Calu3 (cell line): ENCODE measurements around the gene BCO2. TPM values are rescaled to one million over a fixed set of nuclear protein-coding genes. Genes with fewer than 3 reads are reported as not detected.
"Not testable (repeated sequence)": the region's sequence is repeated elsewhere in the genome, so short reads cannot be mapped to it uniquely, and the experiment has no call there.

ENCODE experiments used
- BruUV-seq: library from RNA; stranded (reverse); fragments of 400-500 nt; replicated peaks from 2 replicates; lab custom pipeline; 2021; lab: Mats Ljungman, UMichigan
- CTCF ChIA-PET: fragments of 300-600 bp; sonication (Branson Sonifier 250); formaldehyde crosslinking; loops from one replicate; lab custom pipeline; 2022; ENCODE audit warnings: antibody characterized with exemption; lab: Charles Lee
- DNase-seq: peaks from one replicate; pipeline ENCODE4 v3.0.0; 2022
- H3K27ac Mint-ChIP-seq: one replicate; pipeline ENCODE4 v1.8.0; 2022; ENCODE audit warnings: mixed read lengths; ENCODE audit not compliant: unreplicated experiment
- H3K27me3 Mint-ChIP-seq: one replicate; pipeline ENCODE4 v1.8.0; 2022; ENCODE audit warnings: mixed read lengths; ENCODE audit not compliant: unreplicated experiment
- H3K36me3 Mint-ChIP-seq: one replicate; pipeline ENCODE4 v1.8.0; 2022; ENCODE audit warnings: mild to moderate bottlenecking, moderate library complexity, mixed read lengths; ENCODE audit not compliant: insufficient read depth, unreplicated experiment
- H3K4me1 Mint-ChIP-seq: one replicate; pipeline ENCODE4 v1.8.0; 2022; ENCODE audit warnings: mild to moderate bottlenecking, low read depth, mixed read lengths; ENCODE audit not compliant: unreplicated experiment
- H3K4me3 Mint-ChIP-seq: one replicate; pipeline ENCODE4 v1.8.0; 2022; ENCODE audit warnings: mild to moderate bottlenecking, low read depth, moderate library complexity, mixed read lengths; ENCODE audit not compliant: unreplicated experiment
- H3K9me3 Mint-ChIP-seq: one replicate; pipeline ENCODE4 v1.8.0; 2022; ENCODE audit warnings: low read depth, mixed read lengths; ENCODE audit not compliant: unreplicated experiment
- CTCF ChIP-seq: fragments of 200-600 bp; IDR thresholded peaks from one replicate; pipeline ENCODE4 v1.8.0; 2022; ENCODE audit warnings: antibody characterized with exemption; ENCODE audit not compliant: unreplicated experiment
- intact Hi-C: fragments of 100-400 bp; cut with micrococcal nuclease; formaldehyde crosslinking; loops from one replicate; pipeline ENCODE4 v1.10.0; 2022; ENCODE audit not compliant: unreplicated experiment
- total RNA-seq: library from RNA; stranded (reverse); gene quantifications from 2 replicates; pipeline ENCODE4 v1.2.3, GENCODE V29; 2022

BCO2 gene
- total RNA-seq, 1 experiment from 2014 or later = 13.8 TPM

DNA sequence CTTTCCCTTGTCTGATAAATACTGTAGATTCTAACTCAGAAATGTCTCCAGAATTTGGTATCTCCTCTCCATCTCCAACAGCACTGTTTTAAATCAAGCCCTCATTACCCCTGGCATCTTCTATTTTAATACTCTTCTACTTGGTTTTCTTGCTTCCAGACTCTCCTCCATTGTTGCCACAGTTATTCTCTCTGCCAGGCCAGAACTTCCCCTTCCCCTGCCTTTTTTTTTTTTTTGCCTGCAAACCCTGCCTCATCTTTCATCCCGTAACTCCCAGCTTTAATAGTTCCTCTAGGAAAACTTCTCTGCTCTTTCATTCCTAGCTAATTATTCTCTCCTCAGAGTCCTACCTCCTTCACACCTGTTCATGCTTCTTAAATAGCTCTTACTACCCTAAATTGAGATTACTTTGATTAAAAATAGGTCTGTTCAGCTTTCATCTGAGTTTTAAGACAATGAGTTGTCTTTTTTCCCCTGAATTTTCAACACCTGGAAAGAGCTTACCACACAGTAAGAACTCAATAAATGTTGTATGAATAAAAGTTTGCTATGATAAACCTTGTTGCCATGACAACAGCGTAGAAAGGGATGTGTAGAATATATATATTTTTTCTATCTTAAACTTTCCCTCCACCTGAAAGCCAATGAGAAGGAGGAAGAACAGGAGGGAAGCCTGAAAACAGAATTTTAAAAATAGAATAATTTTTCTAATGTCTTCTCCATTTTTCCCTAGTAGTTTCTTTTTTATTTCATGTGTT, 15.0 kb upstream of the BCO2 start:
- intact Hi-C loops = loop anchor here (5.0 kb wide), 1 partner anchor 38 kb away; no protein-coding TSS in a partner anchor
- Mint-ChIP-seq H3K36me3 (peaks cover 77% of the 10 kb centered on the region), H3K27ac (peak overlapping the region; percentile 82), H3K4me3 (peak overlapping the region; percentile 75), H3K27me3 (no peaks in the 10 kb centered on the region), H3K4me1 (peaks cover 45% of the 10 kb centered on the region), H3K9me3 (no peaks in the 10 kb centered on the region)
- CTCF ChIA-PET = interaction anchor here (0.7 kb wide), 1 partner anchor 30 kb away, joined by 3 read pairs; no protein-coding TSS in a partner anchor
- no peak for TF ChIP-seq CTCF
- BruUV-seq = no TSS peak
- no peak for DNase-seq

GRCh38 chr11:112161012-112161411, 14.3 kb upstream of the BCO2 start:
- intact Hi-C loops = loop anchor here (5.0 kb wide), 1 partner anchor 39 kb away; no protein-coding TSS in a partner anchor
- H3K27me3 Mint-ChIP-seq = no peaks in the 10 kb centered on the region
- DNase-seq = no peak
- no peaks in the 10 kb centered on the region for H3K9me3 Mint-ChIP-seq
- H3K27ac Mint-ChIP-seq = peak overlapping the region; percentile 82
- CTCF ChIA-PET = no interaction called here
- TF ChIP-seq CTCF = no peak
- BruUV-seq = no TSS peak
- H3K4me3 Mint-ChIP-seq = peak overlapping the region; percentile 75
- H3K4me1 Mint-ChIP-seq = peaks cover 46% of the 10 kb centered on the region
- peaks cover 73% of the 10 kb centered on the region for H3K36me3 Mint-ChIP-seq

DNA sequence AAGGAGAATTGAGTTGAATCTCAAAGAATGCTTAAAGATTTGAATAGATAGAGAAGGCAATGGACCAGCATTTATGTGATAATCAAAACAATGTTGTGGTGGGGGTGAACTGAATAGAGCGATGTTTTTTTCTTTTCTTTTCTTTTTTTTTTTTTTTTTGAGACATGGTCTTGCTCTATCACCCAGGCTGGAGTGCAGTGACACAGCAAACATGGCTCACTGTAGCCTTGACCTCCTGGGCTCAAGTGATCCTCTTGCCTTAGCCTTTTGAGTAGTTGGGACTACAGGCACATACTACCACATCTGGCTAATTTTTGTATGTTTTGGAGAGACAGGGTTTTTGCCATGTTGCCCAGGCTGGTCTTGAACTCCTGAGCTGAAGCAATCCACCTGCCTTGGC, 13.1 kb upstream of the BCO2 start:
- H3K4me3 Mint-ChIP-seq = peak overlapping the region; percentile 75
- intact Hi-C loops = loop anchor here (5.0 kb wide), 1 partner anchor 40 kb away; no protein-coding TSS in a partner anchor
- CTCF ChIA-PET = interaction anchor here (0.7 to 2.1 kb wide), 3 partner anchors 11 to 139 kb away, joined by 3 to 7 read pairs (median 4); partner anchors contain the start of gene BCO2
- H3K4me1 Mint-ChIP-seq = peaks cover 52% of the 10 kb centered on the region
- H3K9me3 Mint-ChIP-seq, DNase-seq, BruUV-seq, H3K27me3 Mint-ChIP-seq: not testable (repeated sequence)
- H3K27ac Mint-ChIP-seq = peak overlapping the region; percentile 82
- H3K36me3 Mint-ChIP-seq = peaks cover 67% of the 10 kb centered on the region

DNA sequence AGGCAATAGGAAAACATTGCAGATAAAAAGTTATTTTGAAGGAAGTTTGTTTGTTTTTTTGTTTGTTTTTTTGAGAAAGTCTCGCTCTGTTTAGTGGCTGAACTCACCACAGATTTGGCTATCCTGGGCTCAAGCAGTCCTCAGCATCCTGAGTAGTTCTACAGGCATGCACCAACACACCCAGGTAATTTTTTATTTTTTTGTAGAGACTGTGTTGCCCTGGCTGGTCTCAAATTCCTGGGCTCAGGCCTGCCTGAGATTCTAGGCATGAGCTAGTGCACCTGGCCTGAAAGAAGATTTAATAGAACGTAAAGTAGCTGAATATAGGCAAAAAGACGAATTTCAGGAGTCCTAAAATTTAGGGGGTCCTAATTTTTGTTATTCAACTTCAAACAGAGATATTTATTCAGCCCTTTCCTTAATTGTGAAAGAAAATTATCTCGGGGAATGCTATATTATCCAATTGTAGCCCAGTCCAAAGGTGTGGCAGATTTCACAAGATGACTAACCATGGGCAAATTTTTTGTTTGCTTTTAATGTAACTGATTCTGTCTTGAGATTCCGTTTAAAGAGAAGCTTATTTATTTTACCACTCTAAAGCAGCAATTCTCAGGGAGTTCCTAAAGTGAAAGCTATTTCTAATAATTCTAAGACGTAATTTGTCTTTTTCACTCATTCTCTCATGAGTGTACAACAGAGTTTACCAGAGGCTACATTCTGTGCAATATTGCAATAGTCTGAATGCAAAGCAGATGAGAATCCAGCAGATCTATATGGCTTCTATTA, 12.4 kb upstream of the BCO2 start:
- peaks cover 45% of the 10 kb centered on the region for H3K4me1 Mint-ChIP-seq
- no peak for DNase-seq
- intact Hi-C loops = loop anchor here (5.0 kb wide), 1 partner anchor 41 kb away; no protein-coding TSS in a partner anchor
- BruUV-seq = no TSS peak
- TF ChIP-seq CTCF = no peak
- no peaks in the 10 kb centered on the region for H3K9me3 Mint-ChIP-seq
- peak overlapping the region; percentile 82 for H3K27ac Mint-ChIP-seq
- CTCF ChIA-PET = interaction anchor here (0.7 to 2.1 kb wide), 3 partner anchors 10 to 138 kb away, joined by 3 to 7 read pairs (median 4); partner anchors contain the start of gene BCO2
- peaks cover 63% of the 10 kb centered on the region for H3K36me3 Mint-ChIP-seq
- no peaks in the 10 kb centered on the region for H3K27me3 Mint-ChIP-seq
- peak overlapping the region; percentile 75 for H3K4me3 Mint-ChIP-seq
